Pulmonary artery endothelial cell (primary cell): Measurements from ENCODE around the gene PDSS1. TPM values are rescaled to one million over a fixed set of nuclear protein-coding genes. Genes with fewer than 3 reads are reported as not detected.

Experiments
- DNase-seq: peaks from one replicate; pipeline ENCODE4 v3.0.0-alpha.2; 2011; ENCODE audit warnings: low read depth, low spot score
- total RNA-seq: library from RNA; depleted of rRNA; stranded (reverse); fragments of >200 nt; gene quantifications from 2 replicates; pipeline ENCODE4 v1.2.3, GENCODE V29; 2014

The PDSS1 gene
- total RNA-seq, 1 donor from 2014 or later: 8.8 TPM

DNA sequence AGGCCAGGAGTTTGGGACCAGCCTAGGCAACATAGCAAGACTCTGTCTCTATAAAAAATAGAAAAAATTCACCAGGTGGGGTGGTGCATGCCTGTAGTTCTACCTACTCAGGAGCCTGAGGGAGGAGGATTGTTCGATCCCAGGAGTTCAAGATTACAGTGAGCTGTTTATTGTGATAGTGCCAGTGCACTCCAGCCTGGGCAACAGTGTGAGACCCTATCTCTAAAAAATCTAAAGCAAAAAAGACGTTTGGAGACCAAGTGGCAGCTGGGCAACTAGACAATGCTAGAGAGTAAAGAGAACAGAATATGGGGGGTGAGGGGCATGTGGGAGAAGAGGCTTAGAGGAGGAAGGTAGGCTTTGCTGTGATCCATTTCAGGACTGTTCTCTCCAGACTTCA is 1.4 kb downstream of the PDSS1 start:
- DNase-seq: no peak

DNA sequence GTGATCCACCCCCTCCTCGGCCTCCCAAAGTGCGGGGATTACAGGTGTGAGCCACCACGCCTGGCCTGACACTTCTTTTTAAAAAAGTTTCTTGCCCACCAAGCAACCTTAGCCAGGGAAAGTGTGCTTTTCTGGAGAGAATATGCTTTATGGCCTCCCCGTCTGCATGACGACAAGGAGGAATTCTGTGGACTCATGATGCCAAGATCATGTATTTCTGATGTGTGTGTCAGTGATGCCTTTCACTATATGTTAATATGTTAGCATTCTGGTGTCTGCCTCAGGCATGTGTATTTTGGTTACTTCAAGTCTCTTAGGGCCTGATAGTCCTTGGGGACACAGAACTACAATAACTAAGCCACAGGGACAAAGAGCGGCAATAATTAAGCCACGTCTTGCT is 2.1 kb downstream of the PDSS1 start:
- DNase-seq: no peak

GRCh38 chr10:26700884-26701630 is 3.6 kb downstream of the PDSS1 start:
- DNase-seq: no peak

DNA sequence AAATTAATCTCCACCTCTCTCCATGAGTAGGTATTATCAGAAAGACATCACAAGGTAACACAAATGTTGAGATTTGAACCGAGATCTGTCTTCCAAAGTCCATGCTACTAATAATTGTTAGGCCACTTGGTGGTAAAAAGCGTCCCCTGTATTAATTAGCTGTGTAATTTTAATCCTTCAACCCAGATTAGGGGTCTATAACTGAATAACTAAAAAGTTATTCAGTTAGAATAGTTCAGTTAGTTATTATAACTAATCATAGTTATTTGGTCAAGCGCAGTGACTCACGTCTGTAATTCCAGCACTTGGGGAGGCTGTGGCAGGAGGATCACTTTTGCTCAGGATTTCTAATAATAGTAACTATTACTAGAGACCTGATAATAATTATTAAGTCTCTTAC is 5.6 kb downstream of the PDSS1 start:
- DNase-seq: no peak

DNA sequence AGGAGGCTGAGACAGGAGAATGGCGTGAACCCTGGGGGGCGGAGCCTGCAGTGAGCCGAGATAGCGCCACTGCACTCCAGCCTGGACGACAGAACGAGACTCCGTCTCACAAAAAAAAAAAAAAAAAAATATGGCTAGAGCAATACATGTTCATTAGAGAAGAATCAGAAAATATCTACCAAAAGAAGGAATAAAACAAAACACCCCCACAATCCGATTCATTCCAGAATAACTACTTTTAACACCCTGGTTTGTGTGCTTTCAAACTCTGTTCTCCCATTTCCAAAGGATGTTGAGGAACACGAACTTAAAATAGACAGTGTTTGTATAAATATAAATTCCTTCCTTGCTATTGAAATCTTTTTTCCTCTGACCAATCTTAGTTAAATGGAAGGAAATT is 6.5 kb downstream of the PDSS1 start:
- no peak for DNase-seq

DNA sequence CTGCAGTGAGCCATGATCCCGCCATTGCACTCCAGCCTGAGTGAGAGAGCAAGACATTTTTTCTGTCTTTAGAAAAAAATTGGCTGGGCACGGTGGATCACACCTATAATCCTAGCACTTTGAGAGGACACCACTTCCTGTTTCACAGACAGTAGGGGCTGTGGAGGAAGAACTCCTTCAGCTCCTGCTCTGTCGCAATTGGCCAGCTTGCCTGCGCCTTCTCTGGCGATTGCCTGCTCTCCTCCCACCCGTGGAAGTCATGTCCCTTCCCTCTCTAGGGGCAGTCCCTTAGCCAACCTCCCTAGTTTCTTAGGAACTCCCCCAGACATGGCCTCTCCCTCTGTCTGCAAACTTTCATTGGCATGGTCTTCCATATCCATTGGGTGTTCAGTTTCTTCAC is 8.7 kb downstream of the PDSS1 start:
- no peak for DNase-seq

GRCh38 chr10:26706936-26707335 is 9.4 kb downstream of the PDSS1 start:
- no peak for DNase-seq

GRCh38 chr10:26711324-26711723 is 13.8 kb downstream of the PDSS1 start:
- no peak for DNase-seq

DNA sequence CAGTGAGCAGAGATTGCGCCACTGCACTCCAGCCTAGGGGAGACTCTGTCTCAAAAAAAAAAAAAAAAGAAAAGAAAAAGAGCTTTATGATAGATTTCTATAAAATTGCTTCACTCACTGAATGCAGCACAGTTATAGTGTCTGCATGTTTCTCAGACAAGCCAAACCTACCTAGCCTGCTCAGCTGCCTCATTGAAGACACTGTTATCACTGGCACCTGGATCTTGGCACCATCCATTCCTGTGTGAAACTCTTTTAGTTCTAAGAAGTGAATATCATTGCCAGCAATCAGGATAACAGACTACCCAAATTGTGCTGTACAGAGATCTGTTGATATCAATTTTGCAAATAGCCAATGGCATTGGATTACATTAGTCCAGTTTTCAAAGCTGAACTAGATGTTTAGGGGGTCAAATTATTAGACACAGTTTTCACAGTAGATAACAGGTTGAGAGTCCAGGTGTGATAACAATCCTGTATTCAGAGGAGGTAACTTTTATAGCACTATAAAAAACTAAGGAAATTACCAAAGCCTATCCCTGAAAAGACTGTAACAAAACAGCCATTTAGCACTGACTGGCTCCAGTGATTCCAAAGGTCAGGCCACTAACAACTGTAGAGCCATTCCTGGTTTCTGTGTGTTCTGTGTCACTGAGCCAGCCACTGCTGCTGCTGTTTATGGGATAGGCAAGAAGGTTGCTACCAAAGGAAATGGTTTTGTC is 17.1 kb downstream of the PDSS1 start:
- DNase-seq: no peak

GRCh38 chr10:26715137-26715487 is 17.6 kb downstream of the PDSS1 start:
- DNase-seq: no peak

GRCh38 chr10:26717476-26717875 is 20.0 kb downstream of the PDSS1 start:
- no peak for DNase-seq

- DNase-seq: no peak
Observed at GRCh38 chr10:26721561-26721960, 24.1 kb downstream of the PDSS1 start.

GRCh38 chr10:26723016-26723415 is 25.5 kb downstream of the PDSS1 start:
- DNase-seq: no peak

DNA sequence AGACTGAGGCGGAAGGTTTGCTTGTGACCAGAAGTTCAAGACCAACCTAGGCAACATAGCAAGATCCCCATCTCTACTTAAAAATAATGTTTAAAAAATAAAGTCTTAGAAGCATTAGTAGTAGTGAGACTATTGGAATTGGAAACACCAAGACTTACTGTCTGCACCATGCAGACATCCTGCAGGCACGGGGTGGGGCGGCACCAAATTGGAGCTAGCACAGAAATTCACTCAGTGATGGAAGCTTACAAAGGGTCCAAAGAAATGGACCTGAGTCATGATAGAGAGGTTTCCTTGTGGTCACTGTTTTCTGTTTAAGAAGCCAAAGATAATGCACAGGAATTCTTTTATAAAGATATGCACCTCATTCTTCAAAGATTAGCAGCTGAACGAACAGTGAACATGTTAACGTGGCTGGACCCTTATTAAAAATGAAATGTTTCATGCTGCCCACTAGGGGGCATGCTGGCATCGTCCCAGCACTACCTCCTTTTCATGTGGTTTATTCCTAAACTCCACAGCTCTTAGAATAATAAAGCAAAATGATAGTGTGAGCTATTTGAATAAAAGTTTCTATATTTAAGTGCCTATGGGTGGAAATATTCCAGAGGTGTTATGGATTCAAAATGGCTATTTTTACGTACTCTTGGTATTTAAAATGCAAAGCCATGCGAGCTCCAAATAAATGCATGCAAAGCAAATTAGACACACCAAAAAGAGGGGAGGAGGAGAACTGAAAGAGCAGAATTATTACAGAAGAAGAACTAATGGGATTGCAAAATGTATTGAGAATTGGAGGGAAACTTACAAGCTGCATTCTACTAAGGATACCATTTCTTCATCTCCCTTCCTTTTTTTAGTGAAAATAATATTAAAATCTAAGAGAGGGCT is 28.6 kb downstream of the PDSS1 start:
- DNase-seq: peak; percentile 24

- no peak for DNase-seq
Observed at GRCh38 chr10:26727005-26727404, 29.5 kb downstream of the PDSS1 start.

DNA sequence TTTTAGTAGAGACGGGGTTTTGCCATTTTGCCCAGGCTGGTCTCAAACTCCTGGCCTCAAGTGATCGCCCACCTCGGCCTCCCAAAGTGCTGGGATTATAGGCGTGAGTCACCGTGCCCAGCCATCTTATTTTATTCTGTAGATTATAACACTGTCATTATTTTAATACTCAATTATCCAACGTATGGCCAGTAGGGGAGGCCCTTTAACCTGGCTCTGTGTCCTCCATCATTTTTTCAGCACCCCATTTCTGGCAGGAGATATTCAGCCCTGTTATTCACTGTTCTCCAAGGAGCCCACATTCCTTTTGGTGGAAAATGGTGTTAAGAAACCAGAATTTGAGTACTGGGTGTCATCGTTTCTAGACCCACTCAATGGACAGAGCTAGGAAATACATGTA is 31.5 kb downstream of the PDSS1 start:
- DNase-seq: no peak

- no peak for DNase-seq
Observed at GRCh38 chr10:26729395-26729794, 31.9 kb downstream of the PDSS1 start.

GRCh38 chr10:26730552-26730951 is 33.1 kb downstream of the PDSS1 start:
- no peak for DNase-seq

DNA sequence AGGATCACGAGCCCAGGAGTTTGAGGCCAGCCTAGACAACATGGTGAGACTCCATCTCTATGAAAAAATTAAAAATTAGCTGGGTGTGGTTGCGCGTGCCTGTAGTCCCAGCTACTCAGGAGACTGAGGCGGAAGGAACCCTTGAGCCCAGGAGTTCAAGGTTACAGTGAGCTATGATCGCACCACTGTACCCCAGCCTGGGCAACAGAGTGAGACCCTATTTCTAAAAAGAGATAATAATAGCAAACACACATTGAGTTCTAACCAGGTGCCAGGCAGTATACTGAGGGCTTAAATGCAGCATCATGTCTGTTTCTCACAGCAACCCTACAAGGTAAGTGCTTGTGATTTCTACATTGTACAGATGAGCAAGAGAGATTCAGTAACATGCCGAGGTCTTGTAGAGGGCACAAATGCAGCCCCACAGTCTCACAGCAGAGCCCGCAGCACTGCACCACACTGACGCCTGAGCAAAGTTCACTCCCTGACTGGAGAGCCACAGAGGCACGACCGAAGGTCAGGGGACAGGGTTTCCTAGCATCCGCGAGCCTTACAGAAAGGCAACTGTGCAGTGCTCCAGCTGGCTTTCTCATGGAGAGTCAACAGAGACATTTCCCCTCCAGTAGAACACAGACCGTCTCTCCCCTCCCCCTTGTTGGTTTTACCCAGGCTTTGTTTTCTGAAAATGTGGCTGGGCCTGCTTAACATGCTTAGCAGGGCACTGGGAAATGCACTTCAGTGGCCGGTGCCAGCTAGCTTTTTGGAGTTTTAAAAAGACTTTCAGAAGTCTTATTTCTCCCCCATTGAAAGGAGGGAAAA is 36.5 kb downstream of the PDSS1 start:
- DNase-seq: no peak

- DNase-seq: no peak
Observed at GRCh38 chr10:26735435-26735834, 37.9 kb downstream of the PDSS1 start.

GRCh38 chr10:26737730-26738129 is 40.2 kb downstream of the PDSS1 start:
- no peak for DNase-seq
